UCSD-AML1 (cell line): Measurements from ENCODE around the gene GNRH2.
"Not testable (repeated sequence)": the region's sequence is repeated elsewhere in the genome, so short reads cannot be mapped to it uniquely, and the experiment has no call there.

Source experiments
- DNase-seq: peaks from one replicate; lab custom pipeline; 2025; ENCODE audit not compliant: unreplicated experiment; lab: John Stamatoyannopoulos, UW

The GNRH2 gene, protein sequence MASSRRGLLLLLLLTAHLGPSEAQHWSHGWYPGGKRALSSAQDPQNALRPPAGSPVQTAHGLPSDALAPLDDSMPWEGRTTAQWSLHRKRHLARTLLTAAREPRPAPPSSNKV

DNA sequence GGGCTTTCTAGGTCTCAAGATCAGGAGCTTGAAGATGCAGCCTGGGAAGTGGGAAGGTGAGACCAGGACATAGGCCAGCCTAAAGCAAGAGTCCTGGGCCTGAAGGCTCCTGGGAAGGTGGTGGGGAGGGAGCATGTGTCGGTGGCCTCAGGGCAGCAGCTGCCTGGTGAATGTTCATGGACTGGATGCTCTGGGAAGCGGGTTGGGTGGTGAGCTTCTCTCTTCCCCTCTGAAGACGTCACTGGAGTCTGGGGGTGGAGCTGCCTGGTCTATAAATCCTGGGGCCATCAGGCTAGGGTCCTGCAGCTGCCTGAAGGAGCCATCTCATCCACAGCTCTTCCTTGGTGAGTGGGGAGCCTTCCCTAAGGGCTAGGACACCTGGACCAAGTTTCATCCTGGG is at the start of gene GNRH2:
GNRH2 (plus strand) TSS at position 301 of the 400 bp plus-strand sequence. CDS start 793 bp downstream, outside the sequence.
- no peak for DNase-seq

DNA sequence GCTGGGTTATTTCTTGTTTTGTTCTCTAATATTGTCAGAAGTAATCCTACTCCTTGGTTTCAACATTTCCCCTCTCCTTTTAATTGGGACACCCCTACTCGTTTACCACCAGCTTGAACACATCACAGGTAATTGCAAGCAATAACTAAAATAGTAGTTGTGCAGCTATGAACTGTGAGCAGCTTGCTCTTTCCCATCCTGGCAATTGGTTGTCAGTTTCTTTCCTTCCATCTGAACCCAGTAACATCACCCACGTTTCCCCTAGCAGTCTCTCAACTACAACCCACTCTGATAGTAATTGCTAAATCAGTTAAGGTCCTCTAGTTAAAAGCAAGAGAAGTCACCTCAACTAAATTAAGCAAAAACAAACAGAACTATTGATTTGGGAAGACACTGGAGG is 47.6 kb upstream of the GNRH2 start:
- DNase-seq, result no peak

DNA sequence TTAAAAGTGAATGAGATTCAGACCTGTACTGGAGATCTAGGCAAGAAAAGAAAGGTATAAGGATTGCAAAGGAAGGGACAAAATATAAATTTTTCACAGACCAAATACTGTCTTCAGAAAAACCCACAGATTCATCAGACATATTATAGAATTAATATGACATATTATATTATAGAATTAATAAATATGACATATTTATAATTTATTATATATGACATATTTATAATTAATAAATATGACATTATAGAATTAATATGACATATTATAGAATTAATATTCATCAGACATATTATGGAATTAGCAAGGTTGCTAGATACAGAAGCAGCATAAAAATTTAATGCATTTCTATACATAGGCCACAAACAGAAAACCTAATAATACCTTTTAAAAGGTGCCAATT is 44.7 kb upstream of the GNRH2 start:
- DNase-seq, result no peak

DNA sequence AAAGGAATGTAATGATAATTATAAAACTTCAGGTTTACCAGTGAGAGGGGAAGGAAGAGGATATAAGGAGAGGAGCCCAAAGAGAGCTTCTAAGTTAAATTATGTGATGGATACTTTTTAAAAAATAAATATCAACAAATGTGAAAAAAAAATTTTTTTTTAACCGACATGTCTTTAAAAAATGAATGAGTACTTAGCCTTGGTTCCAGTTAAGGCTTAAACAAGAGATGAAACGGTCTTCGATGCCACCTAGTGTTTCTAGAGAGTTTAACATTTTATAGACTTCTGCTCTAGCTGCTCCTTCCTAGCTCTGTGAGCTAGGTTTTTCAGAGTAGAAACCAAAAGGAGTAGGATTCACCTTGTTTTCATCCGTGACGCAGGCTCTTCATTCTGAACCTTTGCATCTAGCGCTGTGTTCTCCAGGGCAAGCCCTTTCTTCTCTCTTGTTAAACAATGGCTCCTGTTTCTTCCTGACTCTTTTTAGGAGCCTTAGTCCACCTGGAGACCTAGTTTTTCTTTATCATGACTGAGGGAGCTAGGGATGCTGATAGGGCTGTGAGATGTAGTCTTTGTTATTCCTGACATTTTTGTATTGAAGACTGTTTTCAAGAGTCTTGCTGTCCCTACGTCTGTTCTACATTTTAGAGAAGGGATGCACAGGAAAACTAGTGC is 42.4 kb upstream of the GNRH2 start:
- no peak for DNase-seq

DNA sequence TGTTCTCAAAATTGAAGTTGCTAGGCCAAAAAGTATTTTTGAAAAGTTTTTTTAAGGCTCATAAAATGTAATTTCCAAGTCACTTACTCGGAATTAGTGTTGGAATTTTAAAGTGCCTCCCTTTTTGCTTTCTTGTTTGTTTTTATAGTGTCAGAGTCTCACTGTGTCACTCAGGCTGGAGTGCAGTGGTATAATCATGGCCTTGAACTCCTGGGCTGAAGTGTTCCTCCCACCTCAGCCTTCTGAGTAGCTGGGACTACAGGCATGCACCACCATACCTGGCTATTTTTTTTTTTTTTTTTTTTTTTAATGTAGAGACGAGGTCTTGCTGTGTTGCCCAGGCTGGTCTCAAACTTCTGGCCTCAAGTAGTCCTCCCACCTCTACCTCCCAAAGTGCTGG is 40.0 kb upstream of the GNRH2 start:
- no peak for DNase-seq

DNA sequence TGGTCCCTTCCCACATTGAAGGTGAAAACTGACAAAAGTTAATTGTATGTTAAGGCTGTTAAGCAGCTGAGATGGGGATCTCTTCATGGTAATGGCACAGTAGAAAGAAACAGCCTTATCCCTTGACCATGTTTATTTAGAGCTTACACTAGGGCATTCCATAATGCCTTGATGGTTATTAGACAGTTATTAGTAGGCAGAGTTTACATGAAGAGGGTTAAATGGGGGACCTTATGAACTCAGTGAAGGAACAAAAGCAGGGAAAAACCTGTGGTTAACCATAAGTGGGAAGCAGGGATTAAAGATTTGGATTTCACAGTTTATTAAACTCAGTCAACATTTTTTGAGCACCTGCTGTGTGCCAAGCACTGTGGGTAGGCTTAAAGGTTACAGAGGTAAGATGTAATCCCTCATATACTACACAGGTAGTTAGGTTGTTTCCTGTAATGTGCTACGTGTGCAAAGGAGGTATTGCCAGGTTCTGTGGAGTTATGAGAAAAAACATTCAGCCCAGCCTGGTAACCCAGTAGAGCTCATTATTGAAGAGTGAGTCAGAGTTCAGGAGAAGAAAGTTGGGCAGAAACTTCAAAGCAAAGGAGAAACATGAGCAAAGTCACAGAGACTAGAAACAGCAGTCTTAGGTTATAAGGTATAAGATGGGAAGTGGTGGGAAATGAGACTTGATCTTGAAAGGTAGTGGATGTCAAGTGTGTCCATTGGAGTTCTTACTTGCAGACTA is 32.3 kb upstream of the GNRH2 start:
- no peak for DNase-seq

DNA sequence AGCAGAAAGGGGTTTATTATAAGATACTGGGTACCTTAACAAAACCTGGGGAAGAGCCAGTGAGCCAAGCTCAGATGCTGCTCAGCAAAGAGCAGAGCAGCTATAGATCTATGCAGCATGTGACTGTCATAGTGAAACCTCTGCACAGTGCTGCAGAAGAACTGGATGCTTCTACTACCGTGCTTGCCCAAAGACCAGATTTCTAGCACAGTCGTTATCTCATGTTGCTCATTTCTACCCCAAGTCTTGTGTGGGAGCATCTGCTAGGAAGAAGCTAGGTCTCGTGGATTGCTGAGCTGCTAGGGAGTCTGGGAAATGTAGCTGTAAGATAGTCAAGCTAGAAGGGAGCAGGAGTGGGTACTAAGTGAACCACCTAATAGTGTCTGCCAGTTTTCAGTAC is 31.7 kb upstream of the GNRH2 start:
- DNase-seq, result no peak

DNA sequence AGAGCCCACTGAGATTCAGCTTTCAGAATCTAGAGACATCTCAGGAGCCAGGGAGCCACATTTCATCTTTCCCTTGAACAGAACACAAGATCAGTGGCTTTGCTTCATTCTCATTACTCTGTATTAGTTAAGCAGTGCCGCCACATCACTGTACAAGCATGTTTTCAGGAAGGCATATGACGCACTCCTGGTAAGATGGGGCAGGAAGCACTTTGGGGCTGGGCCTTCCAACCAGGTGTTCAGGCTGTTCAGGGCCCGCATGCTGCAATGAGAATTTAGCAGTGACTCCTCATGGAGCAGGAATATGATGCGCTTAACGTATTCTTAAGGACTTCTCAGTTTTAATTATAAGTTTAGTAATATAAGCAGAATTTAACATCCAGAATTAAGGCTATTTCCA is 29.7 kb upstream of the GNRH2 start:
- DNase-seq, result no peak

DNA sequence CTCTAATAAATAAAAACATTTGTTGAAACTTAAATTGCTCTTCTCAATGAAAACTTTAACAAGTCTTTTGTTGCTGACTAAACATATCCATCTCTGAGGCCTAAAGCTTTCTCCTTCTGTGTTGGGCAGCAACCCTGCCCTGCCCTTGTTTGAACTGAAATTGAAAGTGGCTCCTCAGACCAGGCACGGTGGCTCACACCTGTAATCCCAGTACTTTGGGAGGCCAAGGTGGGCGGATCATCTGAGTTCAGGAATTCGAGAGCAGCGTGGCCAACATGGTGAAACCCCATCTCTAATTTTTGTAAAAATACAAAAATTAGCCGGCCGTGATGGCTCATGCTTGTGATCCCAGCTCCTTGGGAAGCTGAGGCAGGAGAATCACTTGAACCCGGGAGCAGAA is 29.2 kb upstream of the GNRH2 start:
- DNase-seq, result no peak

DNA sequence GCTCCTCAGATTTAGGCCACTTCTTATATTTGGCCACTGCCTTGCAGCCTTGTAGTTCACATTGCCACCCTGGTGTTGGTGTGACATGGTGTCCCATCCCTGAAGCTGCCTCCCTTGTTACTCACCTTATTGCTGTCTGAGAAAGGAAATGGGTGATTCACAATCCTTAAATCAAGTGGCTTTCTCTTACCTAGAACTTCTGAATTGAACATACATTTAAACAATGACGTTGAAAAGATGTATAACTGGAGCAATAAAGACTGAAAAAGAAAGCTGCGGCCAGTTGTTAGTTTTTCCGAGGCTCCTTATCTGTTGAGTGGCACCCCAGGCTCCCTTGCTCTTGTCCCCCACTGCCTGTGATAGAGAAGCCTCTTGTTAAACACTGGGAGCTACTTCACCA is 28.8 kb upstream of the GNRH2 start:
- DNase-seq, result no peak

DNA sequence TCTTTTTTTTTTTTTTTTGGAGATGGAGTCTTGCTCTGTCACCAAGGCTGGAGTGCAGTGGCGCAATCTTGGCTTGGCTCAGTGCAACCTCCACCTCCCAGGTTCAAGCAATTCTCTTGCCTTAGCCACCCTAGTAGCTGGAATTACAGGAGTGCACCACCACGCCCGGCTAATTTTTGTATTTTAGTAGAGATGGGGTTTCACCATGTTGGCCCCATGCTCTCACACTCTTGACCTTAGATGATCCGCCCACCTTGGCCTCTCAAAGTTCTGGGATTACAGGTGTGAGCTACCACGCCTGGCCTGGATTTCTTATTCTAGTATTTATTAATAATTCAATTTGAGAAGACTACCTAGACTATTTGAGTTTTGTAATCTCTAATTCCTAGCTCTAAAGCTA is 28.1 kb upstream of the GNRH2 start:
- DNase-seq, result not testable (repeated sequence)

DNA sequence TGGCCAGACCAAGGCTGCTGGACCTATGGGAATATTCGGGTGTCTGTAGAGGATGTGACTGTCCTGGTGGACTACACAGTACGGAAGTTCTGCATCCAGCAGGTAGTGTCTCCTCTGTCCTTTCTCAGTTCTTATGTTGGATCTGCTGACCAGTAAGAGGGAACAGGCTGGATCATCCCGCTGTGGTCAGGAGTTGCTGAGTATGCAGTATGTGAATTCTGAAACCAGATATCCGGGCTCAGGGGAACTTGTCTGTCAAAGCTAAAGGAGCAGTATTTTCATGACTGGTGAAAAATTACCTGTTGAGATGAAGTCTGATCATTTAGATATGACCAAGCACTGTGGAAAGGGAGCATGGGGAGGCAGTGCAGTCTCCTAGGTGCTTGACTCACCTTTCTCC is 22.1 kb upstream of the GNRH2 start:
- no peak for DNase-seq

DNA sequence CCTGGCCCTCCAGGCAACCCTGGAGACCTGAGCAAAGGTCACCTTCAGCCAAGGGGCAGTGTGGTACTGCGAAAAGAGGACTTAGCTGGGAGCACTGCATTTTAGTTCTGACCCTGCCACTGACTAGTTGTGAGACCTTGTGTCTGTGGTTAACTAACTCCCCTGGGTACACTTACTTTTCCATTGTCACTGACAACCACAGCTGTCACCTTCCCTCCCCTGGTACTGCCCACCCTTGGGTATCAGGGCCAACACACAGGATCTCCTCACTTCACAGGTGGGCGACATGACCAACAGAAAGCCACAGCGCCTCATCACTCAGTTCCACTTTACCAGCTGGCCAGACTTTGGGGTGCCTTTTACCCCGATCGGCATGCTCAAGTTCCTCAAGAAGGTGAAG is 21.6 kb upstream of the GNRH2 start:
- DNase-seq, result no peak

DNA sequence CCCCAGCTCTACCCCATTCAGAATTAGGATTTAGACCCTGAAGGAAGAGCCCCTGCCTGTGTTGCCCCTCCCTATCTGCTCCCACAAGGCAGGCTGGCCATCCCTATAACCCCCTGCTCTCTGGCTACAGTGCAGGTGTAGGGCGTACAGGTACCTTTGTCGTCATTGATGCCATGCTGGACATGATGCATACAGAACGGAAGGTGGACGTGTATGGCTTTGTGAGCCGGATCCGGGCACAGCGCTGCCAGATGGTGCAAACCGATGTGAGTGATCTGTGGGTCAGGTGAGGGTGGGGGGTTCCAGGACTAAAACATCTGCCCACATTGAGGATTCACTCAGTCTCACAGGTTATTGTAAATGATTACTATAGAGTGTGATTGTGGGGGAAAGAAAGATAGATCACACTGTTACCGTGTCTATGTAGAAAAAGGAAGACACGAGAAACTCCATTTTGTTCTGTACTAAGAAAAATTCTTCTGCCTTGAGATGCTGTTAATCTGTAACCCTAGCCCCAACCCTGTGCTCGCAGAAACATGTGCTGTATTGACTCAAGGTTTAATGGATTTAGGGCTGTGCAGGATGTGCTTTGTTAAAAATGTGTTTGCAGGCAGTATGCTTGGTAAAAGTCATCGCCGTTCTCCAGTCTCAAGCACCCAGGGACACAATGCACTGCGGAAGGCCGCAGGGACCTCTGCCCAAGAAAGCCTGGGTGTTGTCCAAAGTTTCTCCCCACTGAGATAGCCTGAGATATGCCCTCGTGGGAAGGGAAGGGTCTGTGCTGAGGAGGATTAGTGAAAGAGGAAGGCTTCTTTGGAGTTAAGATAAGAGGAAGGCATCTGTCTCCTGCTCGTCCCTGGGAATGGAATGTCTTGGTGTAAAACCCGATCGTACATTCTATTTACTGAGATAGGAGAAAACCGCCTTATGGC is 20.6 kb upstream of the GNRH2 start:
- not testable (repeated sequence) for DNase-seq

DNA sequence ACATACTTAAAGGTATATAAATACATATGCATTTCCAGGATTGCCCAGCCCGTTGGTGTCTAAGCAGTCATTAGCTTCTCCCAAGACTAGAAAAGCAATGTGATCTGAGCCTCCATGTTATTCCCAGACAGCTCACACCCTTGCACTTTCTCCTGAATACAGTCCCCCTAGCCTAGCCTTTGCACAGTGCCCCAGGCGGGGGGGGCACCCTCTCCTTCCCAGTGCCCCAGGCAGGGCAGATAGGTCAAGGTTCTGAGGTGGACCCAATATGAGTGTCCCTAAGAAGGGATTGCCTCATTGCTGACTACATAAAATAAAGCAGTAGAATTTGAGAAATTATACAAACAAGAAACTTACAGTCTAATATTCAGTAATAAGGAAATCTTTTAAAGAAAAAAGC is 15.4 kb upstream of the GNRH2 start:
- no peak for DNase-seq

DNA sequence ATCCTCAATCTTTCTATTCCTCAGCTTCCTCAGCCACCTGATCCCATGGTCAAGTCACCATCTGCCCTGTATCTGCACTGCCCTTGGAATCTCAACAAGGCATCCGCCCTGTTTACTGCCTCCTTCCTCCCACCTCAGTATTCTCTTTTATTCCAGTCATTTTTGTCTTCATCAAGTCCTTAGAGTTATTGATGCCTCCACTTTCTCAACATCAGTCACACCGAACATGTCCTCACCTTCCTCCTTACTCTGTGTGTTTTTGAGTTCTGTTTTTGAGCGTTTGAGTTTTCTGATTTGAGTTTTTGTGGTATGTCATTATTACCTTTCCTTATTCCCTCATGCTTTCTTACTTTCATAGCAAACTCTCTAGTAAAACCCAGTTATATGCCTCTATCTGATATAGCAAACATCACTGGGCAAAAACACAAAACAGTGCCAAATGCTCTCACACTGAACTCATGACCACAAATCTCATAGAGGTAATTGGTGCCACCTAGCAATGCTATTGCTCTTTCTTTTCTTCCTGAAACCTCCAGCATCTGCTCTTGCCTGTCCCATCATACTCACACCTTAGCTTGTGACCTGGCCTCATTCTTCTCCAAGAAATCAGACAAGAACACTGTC is 11.8 kb upstream of the GNRH2 start:
- DNase-seq, result no peak

DNA sequence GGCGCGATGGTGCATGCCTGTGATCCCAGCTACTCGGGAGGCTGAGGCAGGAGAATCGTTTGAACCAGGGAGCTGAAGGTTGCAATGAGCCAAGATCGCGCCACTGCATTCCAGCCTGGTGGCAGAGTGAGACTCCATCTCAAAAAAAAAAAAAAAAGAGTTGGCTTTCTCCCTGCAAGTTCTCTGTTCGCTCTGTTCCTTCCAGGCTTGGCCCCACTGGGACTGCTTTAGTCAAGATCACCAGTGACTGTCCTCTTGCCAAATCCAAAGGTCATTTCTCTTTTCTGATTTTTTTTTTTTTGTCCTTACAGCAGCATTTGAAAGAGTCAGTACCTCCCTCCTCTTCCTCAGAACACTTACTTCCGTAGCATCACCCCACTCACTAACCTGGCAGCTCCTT is 10.8 kb upstream of the GNRH2 start:
- no peak for DNase-seq

DNA sequence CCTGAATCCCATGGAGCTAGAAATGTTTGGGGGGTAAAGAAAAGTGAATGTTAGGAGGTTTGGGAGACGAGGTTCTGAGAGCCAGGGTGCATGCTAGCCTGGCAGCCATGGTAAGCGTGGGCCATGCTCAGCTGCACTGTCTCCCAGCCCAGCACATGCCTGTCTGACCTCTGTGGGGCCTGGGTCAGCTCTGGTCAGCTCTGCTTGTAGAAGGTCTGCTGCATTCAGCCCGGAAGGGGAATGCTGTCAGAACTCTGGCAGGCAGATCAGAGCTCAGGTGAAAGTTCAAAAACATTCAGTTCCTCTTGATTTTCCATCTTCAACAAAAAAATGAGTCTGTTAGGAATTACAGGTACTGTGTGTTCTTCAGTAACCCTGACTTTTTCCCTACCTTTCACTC is 5.8 kb upstream of the GNRH2 start:
- DNase-seq, result no peak

DNA sequence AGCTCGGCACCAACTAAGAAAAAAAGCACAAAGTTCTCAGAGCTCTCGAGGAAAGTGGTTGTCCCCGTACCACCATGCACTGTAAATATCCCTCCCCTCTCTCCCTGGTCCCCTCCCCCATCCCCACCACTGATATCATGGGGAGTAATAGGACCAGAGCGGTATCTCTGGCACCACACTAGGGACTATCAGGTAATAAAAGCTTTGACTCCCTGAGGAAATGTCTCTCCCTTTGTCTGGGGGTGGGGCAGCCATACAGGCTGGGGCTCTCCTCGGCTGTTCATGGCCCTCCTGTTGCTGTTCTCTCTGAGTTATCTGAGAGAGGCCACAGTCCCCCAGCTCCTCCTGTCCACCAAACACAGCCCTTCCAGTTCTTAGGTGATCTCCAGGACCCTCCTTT is 5.0 kb upstream of the GNRH2 start:
- no peak for DNase-seq

DNA sequence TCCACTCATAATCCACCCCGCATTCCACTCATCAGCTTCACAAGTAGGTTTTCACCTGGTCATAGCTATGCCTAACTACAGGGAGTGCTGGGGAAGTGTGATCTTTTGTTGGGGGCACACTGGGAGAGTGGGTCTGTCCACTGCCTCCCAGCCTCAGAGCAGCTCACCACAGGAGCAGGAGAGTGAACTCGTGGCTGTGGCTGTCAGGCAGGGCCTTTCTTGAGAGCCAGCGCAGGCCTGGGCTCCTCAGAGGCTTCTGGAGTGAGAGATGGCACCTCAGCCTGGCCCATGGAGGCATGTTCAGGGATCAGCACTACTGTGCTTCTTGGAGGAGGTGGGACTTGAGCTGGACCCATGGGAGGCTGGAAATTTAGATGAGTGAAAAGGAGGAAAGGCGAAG is 4.0 kb upstream of the GNRH2 start:
- no peak for DNase-seq

DNA sequence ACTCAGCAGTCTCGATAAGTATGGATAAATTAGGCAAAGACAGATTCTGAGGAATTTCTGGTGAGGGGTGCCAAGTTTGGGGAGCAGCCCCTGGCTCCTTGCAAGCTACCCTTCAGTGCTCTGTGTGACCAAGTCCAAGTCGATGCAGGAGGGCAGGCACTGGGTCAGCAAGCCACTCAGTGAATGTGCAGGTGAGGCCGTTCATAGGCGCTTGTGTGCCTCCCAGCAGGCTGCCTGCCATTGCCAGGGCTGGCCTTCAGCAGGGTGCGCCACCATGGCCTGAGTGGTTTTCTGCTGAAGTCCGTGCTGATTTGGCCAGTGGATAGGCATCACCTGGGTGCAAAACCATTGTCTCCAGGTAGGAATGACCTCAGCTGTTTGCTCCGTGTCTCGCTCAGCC is 3.3 kb upstream of the GNRH2 start:
- no peak for DNase-seq
